GM21423 (cell line): ENCODE measurements around the gene TBX1.
"Not testable (repeated sequence)": the region's sequence is repeated elsewhere in the genome, so short reads cannot be mapped to it uniquely, and the experiment has no call there.

ENCODE experiments used
- ATAC-seq: cut with Tn5 transposase; IDR thresholded peaks from one replicate; pipeline ENCODE4 v1.9.1; 2021; ENCODE audit warnings: mild to moderate bottlenecking, moderate library complexity; ENCODE audit not compliant: unreplicated experiment

The TBX1 gene

GRCh38 chr22:19779685-19780268 is 19.2 kb downstream of the TBX1 start:
- ATAC-seq = no peak

GRCh38 chr22:19782533-19782932 is 22.0 kb downstream of the TBX1 start:
- ATAC-seq = no peak

- ATAC-seq = no peak
Measured at GRCh38 chr22:19783586-19784383, 23.2 kb downstream of the TBX1 start.

GRCh38 chr22:19784384-19785175 is 24.0 kb downstream of the TBX1 start:
- ATAC-seq = no peak

- no peak for ATAC-seq
Measured at GRCh38 chr22:19785461-19786263, 25.1 kb downstream of the TBX1 start.

GRCh38 chr22:19786264-19786585 is 25.6 kb downstream of the TBX1 start:
- no peak for ATAC-seq

- ATAC-seq = no peak
Measured at GRCh38 chr22:19786959-19787848, 26.6 kb downstream of the TBX1 start.

GRCh38 chr22:19787849-19788141 is 27.2 kb downstream of the TBX1 start:
- no peak for ATAC-seq

- no peak for ATAC-seq
Measured at GRCh38 chr22:19788661-19789225, 28.2 kb downstream of the TBX1 start.

GRCh38 chr22:19789406-19789805 is 28.8 kb downstream of the TBX1 start:
- no peak for ATAC-seq

GRCh38 chr22:19789828-19790227 is 29.2 kb downstream of the TBX1 start:
- no peak for ATAC-seq

GRCh38 chr22:19791243-19791642 is 30.7 kb downstream of the TBX1 start:
- ATAC-seq = no peak

GRCh38 chr22:19791894-19792293 is 31.3 kb downstream of the TBX1 start:
- ATAC-seq = no peak

GRCh38 chr22:19792383-19792896 is 31.9 kb downstream of the TBX1 start:
- ATAC-seq = not testable (repeated sequence)

GRCh38 chr22:19793161-19793560 is 32.6 kb downstream of the TBX1 start:
- ATAC-seq = no peak

GRCh38 chr22:19793661-19794310 is 33.2 kb downstream of the TBX1 start:
- ATAC-seq = no peak

- ATAC-seq = no peak
Measured at GRCh38 chr22:19795617-19796008, 35.0 kb downstream of the TBX1 start.

GRCh38 chr22:19796160-19796559 is 35.6 kb downstream of the TBX1 start:
- no peak for ATAC-seq
